MCF 10A (cell line): ENCODE results near the gene ZMAT2. TPM values are rescaled to one million over a fixed set of nuclear protein-coding genes. Genes with fewer than 3 reads are reported as not detected.

Source experiments
- BruUV-seq: library from RNA; stranded (reverse); fragments of 400-500 nt; replicated peaks from 2 replicates; lab custom pipeline; 2021; lab: Mats Ljungman, UMichigan
- CTCF ChIA-PET: fragments of 300-600 bp; sonication (Branson Sonifier 250); formaldehyde crosslinking; extraction: SDS; loops from one replicate; lab custom pipeline; 2021; ENCODE audit warnings: antibody characterized with exemption, inconsistent platforms; lab: Yijun Ruan, JAX
- POLR2A ChIA-PET: fragments of 300-600, 350-650 bp; sonication (Branson Sonifier 250); formaldehyde crosslinking; extraction: SDS; loops from one replicate; lab custom pipeline; 2020; ENCODE audit warnings: antibody characterized with exemption, inconsistent platforms; lab: Yijun Ruan, JAX
- DNase-seq: peaks from one replicate; pipeline ENCODE4 v3.0.0-alpha.2; 2018; ENCODE audit not compliant: unreplicated experiment
- H3K27ac Mint-ChIP-seq: one replicate; pipeline ENCODE4 v1.8.0; 2022; ENCODE audit warnings: mild to moderate bottlenecking, low read depth, mixed read lengths; ENCODE audit not compliant: unreplicated experiment
- H3K27me3 Mint-ChIP-seq: one replicate; pipeline ENCODE4 v1.8.0; 2022; ENCODE audit warnings: mixed read lengths; ENCODE audit not compliant: insufficient read depth, unreplicated experiment
- H3K36me3 Mint-ChIP-seq: one replicate; pipeline ENCODE4 v1.8.0; 2022; ENCODE audit warnings: mild to moderate bottlenecking, moderate library complexity, mixed read lengths; ENCODE audit not compliant: insufficient read depth, unreplicated experiment
- H3K4me1 Mint-ChIP-seq: one replicate; pipeline ENCODE4 v1.8.0; 2022; ENCODE audit warnings: mixed read lengths; ENCODE audit not compliant: insufficient read depth, unreplicated experiment
- H3K4me3 Mint-ChIP-seq: one replicate; pipeline ENCODE4 v1.8.0; 2022; ENCODE audit warnings: mild to moderate bottlenecking, moderate library complexity, mixed read lengths; ENCODE audit not compliant: unreplicated experiment
- H3K9me3 Mint-ChIP-seq: one replicate; pipeline ENCODE4 v1.8.0; 2022; ENCODE audit warnings: mixed read lengths; ENCODE audit not compliant: unreplicated experiment
- intact Hi-C: fragments of 100-400 bp; cut with micrococcal nuclease; formaldehyde crosslinking; loops from 2 replicates; pipeline ENCODE4 v1.14.1; 2022
- total RNA-seq: library from RNA; stranded (reverse); gene quantifications from 2 replicates; pipeline ENCODE4 v1.2.3, GENCODE V29; 2022
- TF ChIP-seq, protein P1 (sequence below): fragments of 200-600 bp; IDR thresholded peaks from one replicate; pipeline ENCODE4 v1.8.0; 2022; ENCODE audit warnings: antibody characterized with exemption, mild to moderate bottlenecking; ENCODE audit not compliant: unreplicated experiment

Gene ZMAT2
- total RNA-seq, 1 experiment from 2014 or later: 54.9 TPM

DNA sequence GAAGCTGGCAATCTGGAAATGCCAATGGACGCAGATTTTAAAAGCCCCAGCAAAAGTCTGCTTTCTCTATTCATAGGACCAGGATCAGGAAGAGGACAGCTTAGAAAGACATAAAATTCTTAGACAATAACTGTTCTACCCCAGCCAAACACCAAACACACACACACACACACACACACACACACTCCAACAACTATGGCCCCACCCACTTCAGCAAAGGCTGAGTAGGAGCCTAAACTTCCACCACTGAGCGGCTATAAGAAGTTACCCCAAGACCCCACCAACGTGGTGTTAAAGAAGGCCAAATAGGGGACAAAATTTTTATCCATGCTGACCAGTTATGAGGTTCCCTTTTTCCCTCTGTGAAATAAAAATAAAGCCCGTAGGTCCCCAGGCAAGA is 32.9 kb downstream of the ZMAT2 start:
- Mint-ChIP-seq H3K9me3 (peaks cover 17% of the 10 kb centered on the region), H3K36me3 (no peaks in the 10 kb centered on the region), H3K27ac (no peak overlapping the region), H3K4me1 (peaks cover under 1% of the 10 kb centered on the region), H3K27me3 (peaks cover 10% of the 10 kb centered on the region), H3K4me3 (no peak overlapping the region)
- POLR2A ChIA-PET: interaction anchor here (0.6 kb wide), 1 partner anchor 9 kb away, joined by 3 read pairs; no protein-coding TSS in a partner anchor
- no peak for DNase-seq
- intact Hi-C loops: no loop called here
- no TSS peak for BruUV-seq
- TF ChIP-seq, protein P1, sequence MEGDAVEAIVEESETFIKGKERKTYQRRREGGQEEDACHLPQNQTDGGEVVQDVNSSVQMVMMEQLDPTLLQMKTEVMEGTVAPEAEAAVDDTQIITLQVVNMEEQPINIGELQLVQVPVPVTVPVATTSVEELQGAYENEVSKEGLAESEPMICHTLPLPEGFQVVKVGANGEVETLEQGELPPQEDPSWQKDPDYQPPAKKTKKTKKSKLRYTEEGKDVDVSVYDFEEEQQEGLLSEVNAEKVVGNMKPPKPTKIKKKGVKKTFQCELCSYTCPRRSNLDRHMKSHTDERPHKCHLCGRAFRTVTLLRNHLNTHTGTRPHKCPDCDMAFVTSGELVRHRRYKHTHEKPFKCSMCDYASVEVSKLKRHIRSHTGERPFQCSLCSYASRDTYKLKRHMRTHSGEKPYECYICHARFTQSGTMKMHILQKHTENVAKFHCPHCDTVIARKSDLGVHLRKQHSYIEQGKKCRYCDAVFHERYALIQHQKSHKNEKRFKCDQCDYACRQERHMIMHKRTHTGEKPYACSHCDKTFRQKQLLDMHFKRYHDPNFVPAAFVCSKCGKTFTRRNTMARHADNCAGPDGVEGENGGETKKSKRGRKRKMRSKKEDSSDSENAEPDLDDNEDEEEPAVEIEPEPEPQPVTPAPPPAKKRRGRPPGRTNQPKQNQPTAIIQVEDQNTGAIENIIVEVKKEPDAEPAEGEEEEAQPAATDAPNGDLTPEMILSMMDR: no peak
- CTCF ChIA-PET: no interaction called here

DNA sequence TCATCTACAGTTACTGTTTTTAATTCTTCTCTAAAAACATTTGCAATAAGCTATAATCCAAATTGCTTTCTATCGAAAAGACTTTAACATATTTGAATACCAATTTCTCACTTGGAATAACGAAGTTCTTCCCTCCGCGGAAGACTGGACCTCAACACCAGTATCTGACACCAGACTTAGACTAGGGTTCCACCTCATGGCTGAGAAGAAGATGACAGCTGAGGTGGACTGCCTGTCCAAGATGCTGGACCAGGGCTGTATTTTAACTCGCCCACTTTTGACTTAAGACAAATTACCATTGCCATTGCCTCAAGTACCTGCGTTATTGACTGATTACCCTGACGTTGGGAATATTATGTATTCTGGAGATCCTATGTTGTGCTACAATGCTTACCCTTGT is 34.1 kb downstream of the ZMAT2 start:
- CTCF ChIA-PET: interaction anchor here (0.6 kb wide), 1 partner anchor 161 kb away, joined by 3 read pairs; no protein-coding TSS in a partner anchor
- peak; percentile 25 for DNase-seq
- TF ChIP-seq, protein P1: peak; percentile 16
- Mint-ChIP-seq H3K4me3 (no peak overlapping the region), H3K36me3 (no peaks in the 10 kb centered on the region), H3K4me1 (no peaks in the 10 kb centered on the region), H3K27me3 (peaks cover 10% of the 10 kb centered on the region), H3K9me3 (peaks cover 16% of the 10 kb centered on the region), H3K27ac (no peak overlapping the region)
- intact Hi-C loops: no loop called here
- POLR2A ChIA-PET: interaction anchor here (0.6 to 0.9 kb wide), 3 partner anchors 23 to 834 kb away, joined by 3 read pairs; partner anchors contain the start of genes HARS1 and HARS2
- BruUV-seq: no TSS peak

DNA sequence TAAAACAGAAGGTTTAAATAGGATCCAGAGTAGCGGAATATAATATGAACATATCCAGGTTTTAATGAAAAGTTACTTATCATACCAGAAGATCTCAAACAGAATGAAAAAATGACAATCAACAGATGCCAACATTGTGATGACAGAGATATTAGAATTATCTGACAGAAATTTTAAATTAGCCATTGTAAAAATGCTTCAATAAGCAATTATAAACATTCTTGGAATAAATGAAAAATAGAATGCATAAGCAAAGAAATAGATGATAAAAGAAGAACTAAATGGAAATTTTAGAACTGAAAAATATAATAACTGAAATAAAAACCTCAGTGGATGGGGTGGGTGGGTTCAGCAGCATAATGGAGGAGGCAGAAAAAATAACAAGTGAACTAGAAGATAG is 37.2 kb downstream of the ZMAT2 start:
- Mint-ChIP-seq H3K27me3 (peaks cover 10% of the 10 kb centered on the region), H3K4me1 (no peaks in the 10 kb centered on the region), H3K36me3 (no peaks in the 10 kb centered on the region), H3K27ac (no peak overlapping the region), H3K9me3 (peaks cover 16% of the 10 kb centered on the region), H3K4me3 (no peak overlapping the region)
- ChIA-PET CTCF (no interaction called here), POLR2A (interaction anchor here (0.5 kb wide), 1 partner anchor 281 kb away, joined by 4 read pairs; no protein-coding TSS in a partner anchor)
- DNase-seq: no peak
- TF ChIP-seq, protein P1: no peak
- BruUV-seq: no TSS peak
- intact Hi-C loops: no loop called here

DNA sequence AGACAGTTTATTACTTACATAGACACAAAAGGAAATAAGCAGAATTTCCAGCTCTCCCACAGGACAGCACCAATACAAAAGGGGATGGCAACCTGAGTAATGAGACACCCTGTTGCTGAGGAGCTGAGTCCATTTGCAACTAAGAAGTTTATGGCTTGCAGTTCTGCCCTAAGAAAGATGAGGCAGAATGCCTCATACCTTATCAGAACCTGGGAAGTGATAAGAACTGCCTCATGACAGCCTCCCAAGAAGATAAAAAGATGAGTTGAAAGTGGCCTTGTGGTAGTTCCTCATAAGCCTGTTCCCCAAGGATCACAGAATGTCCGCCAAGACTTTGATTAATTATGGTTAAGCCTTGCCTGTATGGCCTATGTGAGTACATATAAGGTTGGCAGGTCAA is 41.7 kb downstream of the ZMAT2 start:
- H3K4me1 Mint-ChIP-seq: no peaks in the 10 kb centered on the region
- CTCF ChIA-PET: interaction anchor here (0.6 to 1.6 kb wide), 4 partner anchors 11 to 344 kb away, joined by 3 to 4 read pairs (median 3); partner anchors contain the start of gene PCDHA1
- no TSS peak for BruUV-seq
- no peak overlapping the region for H3K4me3 Mint-ChIP-seq
- no peak for DNase-seq
- no peaks in the 10 kb centered on the region for H3K36me3 Mint-ChIP-seq
- TF ChIP-seq, protein P1: no peak
- POLR2A ChIA-PET: interaction anchor here (1.3 kb wide), 1 partner anchor 23 kb away, joined by 5 read pairs; no protein-coding TSS in a partner anchor
- H3K27ac Mint-ChIP-seq: no peak overlapping the region
- intact Hi-C loops: no loop called here
- H3K27me3 Mint-ChIP-seq: no peaks in the 10 kb centered on the region
- peaks cover 7% of the 10 kb centered on the region for H3K9me3 Mint-ChIP-seq
